ENCODE results near the gene ACP5.

GRCh38 chr19:11547929-11548700 lies 29.3 kb downstream of the ACP5 start:
- no peak for TF ChIP-seq POLR2A (IDR thresholded peaks at IDR 0.05)
- TF ChIP-seq CTCF (IDR thresholded peaks at IDR 0.05): no peak
